DMS153 treated with DMSO at 0.1 percent for 48 hours (cell line): ENCODE data around the gene CFAP90.
A peak's percentile ranks its signal among the peaks of the same experiment; 100 is the strongest.

Experiments
- DNase-seq: peaks from one replicate; lab custom pipeline; 2025; ENCODE audit not compliant: unreplicated experiment; lab: John Stamatoyannopoulos, UW

Gene CFAP90

DNA sequence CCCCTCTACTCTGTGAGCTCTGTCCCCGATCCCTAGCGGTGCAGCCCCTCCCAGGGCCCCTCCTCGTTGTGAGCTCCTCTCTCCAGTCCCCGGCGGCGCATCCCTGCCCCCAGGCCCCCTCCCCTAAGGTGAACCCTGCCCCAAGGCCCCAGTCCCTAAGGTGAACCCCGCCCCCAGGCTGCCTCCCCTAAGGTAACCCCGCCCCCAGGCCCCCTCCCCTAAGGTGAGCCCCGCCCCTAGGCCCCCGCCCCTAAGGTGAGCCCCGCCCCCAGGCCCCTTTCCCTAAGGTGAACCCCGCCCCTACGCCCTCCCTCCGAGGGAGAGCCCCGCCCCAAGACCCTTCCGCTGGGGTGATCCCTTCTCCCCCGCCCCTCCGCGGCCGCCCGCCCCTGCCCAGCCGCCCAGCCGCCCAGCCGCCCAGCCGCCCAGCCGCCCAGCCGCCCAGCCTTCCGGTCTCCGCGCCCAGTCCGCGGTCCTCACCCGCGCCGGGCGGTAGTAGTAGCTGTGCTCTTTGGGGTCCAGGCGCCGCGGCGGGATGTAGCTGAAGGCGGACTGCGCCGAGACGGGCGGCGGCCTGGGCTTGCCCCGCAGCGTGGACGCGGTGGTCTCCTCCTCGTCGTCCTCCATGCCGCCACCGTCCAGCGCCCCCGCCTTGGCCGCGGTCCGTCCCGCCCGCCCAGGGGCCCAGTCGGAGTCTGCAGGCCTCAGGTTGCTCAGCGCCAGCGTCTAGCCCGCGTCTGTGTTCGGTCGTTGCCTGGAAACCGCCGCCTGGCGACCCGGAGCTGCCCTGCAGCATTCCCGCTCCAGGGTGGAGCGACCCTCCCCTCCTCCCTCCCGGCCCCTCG lies at the start of gene CFAP90:
CFAP90 (minus strand) TSS at position 739 of the 845 bp plus-strand sequence; CDS start at position 627, 112 bp downstream.
- DNase-seq = no peak

DNA sequence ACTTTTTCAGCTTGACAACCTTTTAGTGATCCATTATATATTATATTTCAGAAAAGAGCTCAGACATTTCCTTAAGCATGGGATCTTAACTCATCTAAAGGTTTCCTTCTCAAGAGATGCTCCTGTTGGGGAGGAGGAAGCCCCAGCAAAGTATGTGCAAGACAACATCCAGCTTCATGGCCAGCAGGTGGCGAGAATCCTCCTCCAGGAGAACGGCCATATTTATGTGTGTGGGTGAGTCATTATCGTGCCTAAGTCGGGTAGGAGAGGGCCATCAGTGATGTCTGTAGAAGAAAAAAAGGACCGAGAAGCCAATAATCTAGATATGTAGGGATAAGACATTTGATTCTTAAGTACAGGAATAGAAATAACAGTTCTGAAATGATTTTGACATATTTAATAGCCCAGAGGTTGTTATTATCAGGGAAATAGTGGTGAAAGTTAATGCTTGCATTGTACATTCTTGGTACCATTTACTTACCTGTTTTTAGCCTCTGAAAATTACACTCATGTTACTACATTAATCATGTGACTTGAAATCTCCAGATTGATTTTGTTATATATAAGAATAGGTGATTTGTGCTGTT lies 46.2 kb upstream of the CFAP90 start:
- DNase-seq = no peak

DNA sequence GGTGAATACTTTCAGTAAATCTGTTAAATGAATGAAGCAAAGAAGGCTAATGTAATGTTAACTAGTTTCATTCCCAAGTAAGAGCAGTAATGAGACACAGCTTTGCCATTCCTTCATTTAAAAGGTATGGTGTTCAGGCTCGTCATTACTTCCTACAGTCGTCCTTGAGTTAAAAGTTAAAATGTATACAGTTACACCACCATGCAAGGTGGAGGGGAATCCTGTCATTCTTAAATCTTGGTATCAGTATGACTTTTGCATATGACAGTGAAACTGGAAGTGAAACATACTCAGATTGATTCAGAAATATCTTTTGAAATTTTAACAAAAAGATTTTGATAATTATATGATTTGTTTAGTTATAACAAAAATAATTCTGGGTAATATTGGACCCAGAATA lies 43.9 kb upstream of the CFAP90 start:
- DNase-seq = no peak

GRCh38 chr5:7894439-7894838 lies 43.5 kb upstream of the CFAP90 start:
- no peak for DNase-seq

DNA sequence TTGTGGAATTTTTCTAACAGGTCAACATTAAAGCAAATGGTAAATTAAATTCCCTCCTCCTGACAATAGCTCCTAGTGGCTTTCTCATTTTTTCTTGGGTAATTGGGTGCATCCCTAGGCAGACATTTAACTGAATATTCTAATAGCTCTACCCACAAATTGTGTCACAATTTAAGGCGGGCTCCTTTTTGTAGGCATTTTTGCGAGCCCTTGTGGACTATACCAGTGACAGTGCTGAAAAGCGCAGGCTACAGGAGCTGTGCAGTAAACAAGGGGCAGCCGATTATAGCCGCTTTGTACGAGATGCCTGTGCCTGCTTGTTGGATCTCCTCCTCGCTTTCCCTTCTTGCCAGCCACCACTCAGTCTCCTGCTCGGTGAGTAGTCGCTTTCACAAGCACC lies 38.0 kb upstream of the CFAP90 start:
- DNase-seq = no peak

GRCh38 chr5:7886849-7887475 lies 36.0 kb upstream of the CFAP90 start:
- peak; percentile 83 for DNase-seq

DNA sequence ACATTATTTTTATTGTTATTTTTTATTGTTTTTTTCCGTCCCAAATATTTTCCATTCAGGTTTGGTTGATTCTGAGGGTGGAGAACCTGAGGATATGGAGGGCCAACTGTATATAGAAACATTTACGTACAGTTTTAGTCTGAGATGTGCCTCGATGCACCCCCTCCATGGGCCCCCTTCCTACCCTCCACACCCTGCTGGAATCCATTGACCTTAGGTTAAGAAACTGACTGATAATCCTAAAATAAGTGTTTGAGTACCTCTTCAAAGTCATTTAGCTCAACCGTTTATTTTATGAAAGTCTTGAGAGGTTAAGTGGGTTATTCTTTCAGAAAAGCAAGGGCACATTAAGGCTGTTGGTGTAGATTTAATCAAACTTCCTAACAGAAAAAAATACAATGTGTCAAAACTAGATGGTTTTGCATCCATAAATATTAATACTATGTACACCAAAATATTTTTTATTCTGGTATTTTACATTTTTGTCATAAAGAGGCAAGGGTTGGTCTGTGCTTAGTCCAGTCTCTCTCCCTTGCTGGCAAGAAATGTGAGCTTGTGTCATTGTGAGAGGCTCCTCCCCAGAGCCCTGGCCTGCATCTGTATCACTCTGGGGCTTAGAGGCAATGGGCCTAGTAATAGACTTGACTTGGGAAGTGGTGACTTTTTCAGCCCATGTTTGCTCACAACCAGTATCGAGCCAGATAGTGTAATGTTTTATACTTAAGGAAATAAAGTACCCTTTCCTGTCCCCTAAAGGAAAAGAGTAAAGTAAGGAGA lies 33.7 kb upstream of the CFAP90 start:
- no peak for DNase-seq

DNA sequence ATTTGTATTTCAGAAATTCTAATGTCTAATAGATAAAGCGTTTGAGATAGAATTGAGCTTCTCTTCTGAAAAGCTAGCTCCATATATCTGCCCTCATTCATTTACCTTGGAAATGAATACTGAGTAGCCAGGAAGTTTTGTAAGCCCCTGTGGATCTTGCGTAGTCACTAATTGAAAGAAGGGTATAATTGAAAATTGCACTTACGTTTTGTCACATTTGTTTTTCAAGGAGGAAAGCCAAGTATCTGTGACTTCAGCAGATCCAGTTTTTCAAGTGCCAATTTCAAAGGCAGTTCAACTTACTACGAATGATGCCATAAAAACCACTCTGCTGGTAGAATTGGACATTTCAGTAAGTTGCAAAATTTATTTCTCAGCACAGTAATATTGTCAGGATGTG lies 32.0 kb upstream of the CFAP90 start:
- DNase-seq = no peak

DNA sequence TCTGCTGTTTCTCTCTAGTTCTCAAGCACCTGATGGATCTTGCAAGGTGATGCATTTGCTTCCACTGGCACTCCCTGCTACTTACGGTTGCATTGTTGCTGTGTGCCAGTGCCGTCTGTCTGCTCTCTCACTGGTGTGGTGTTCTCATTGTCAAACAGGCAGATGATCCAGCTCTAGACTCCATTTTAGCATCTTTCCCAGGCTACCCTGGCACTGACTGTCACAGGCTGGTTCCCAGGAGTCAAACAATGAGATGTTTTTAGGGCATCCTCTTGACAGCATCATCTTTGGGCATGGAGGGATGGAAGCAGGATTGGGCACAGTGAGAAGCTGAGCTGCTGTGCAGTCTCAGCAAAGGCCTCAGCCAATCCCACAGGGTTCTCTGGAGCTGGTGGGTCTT lies 30.9 kb upstream of the CFAP90 start:
- DNase-seq = no peak

DNA sequence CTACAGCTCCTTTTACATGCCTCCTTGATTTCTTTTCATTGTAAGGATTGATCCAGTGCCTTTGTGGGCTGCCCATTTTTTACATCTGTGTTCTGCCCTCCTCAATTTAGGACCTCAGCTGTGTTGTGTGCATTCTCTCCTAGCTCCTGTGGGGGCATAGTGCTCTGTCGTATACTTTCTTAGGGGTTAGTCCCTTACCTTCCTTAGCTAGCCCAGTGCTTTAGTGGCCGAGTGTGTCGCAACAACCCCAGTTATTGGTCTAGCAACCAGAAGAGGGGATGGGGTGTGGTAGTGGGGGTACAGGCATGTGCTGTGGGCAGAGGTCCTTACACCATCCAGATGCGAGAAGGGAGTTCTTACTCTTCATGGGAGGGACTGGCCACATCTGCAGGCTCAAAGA lies 30.2 kb upstream of the CFAP90 start:
- DNase-seq = no peak

GRCh38 chr5:7878381-7878873 lies 27.5 kb upstream of the CFAP90 start:
- no peak for DNase-seq

- no peak for DNase-seq
Measured at GRCh38 chr5:7877851-7878250, 26.9 kb upstream of the CFAP90 start.

DNA sequence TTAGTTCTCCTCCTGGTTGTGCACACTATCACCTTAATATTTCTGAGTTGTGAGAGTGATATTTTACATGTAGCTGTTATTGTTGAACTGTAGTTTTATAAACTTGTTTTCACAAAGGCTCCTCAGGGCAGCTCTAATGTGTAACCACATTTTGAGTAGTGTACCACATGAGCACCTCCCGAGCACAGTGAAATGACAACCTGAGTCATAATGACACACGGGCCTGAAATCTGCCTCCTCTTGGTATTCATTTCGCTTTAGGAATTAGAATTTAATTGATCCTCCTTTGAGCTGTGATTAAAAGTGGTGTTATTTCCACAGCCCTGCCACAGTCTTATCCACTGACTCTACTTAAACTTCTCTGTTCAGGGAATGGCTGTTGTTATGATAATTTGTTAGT lies 25.9 kb upstream of the CFAP90 start:
- DNase-seq = no peak

DNA sequence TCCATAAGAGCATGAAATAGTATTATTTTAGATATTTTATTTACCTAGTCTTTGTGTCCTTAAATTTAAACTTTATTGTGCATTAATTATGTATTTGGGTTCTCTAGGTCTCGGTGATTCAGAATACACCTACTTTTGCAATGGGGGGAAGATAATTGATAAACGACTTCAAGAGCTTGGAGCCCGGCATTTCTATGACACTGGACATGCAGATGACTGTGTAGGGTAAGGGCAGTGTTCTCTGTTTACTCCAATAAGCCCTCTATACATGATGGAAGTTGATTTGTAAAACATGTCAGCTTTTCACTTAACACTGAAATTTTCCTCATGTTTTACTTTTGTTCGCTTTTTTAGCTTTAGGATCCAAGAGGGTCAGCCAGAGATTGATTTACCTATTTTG lies 24.2 kb upstream of the CFAP90 start:
- DNase-seq = no peak

DNA sequence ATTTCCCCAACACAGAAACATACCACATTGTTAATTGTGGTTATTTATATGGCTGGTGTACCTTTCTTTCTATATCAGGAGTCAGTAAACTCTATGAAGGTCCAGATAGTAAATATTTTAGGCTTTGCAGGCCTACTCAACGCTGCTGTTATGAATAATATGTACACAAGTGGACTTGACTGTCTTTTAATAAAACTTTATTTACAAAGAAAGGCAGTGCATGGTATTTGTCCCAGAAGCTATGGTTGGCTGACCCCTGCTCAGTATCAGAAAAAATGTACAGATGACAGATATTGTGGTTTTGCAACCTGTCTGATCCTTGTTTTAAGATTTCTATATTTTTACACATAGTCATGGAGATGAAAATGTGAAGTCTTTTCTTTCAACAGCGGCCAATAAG lies 23.7 kb upstream of the CFAP90 start:
- no peak for DNase-seq

- no peak for DNase-seq
Measured at GRCh38 chr5:7873216-7873615, 22.3 kb upstream of the CFAP90 start.

DNA sequence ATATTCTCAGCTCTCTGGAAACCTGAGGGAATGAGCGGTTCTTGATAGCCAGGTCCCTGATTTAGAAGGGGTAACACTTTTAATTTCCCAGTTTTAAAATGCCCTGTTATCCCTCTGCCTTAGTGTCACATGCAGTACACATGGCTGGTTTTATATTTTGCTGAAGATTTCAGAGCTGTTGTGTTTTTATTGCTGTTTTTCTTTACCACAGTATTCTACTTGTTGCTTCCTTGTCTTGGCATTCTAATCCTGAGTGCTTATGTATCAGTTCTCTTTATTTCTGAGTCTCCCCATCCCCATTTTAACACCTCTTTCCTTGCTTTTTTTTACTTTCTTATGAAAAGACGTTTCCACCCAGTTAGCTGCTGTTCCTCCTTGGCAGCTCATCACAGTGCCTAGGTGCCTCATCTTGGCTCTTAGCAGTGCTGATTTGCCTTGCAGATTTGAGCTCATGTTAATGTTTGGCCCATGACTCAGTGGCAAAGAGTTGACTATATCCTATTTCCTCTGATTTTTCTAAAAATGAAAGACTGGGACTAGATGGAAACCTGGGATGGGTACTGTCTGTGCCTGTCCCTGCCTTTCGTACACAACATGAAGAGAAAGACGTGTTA lies 21.7 kb upstream of the CFAP90 start:
- no peak for DNase-seq

GRCh38 chr5:7871653-7872052 lies 20.7 kb upstream of the CFAP90 start:
- DNase-seq = no peak

- DNase-seq = no peak
Measured at GRCh38 chr5:7869474-7870136, 18.7 kb upstream of the CFAP90 start.

DNA sequence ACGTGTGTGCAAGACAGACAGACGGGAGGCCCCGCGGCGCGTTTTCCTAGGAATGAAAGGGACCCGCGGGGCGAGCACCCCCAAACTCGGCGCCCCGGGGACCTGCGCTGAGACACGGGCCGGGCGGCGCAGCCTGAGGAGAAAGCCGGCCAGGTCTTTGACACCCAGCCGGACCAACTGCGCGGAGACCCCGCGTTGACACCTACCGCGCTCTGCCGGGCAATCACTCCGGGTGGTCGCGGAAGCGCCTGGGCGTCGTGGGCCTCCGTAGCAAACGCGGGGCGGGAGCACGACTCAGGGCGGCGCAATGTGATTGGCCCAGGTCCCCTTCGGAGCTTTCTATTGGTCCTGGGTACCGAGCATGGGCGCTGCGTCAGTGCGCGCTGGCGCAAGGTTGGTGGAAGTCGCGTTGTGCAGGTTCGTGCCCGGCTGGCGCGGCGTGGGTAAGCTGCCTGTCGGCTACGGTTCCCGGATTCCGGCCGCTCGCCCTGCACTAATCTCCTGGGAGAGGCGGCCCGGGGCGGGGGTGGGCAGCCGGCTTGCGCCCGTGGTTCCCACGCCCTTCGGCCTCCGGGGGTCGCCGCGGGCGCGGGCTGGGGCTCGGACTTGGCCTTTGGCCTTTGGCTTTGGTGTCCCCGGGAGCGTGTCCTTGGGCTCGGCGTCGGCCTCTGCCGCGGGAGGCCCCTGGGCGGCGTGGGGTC lies 18.0 kb upstream of the CFAP90 start, which contains the start of the genes FASTKD3 and MTRR:
FASTKD3 (minus strand) TSS at position 259 of the 701 bp plus-strand sequence. CDS start 948 bp downstream, outside the sequence.
MTRR (plus strand) TSS at position 376 of the 701 bp plus-strand sequence. CDS start 1,647 bp downstream, outside the sequence.
- peak; percentile 93 for DNase-seq
